Upper lobe of left lung (tissue), 6 donors: ENCODE data around the gene OSBPL8. TPM values are rescaled to one million over a fixed set of nuclear protein-coding genes. Genes with fewer than 3 reads are reported as not detected.

Experiments used
- ATAC-seq, 2 donors: fragments of 200-7000 bp; cut with Tn5 transposase; one replicate each; pipeline ENCODE4 v1.9.1; 2022; ENCODE audit warnings: mild to moderate bottlenecking in 2 of 2, moderate library complexity in 2 of 2; ENCODE audit not compliant: low FRiP score in 2 of 2
- DNase-seq, 2 donors: peaks; one replicate each; pipeline ENCODE4 v3.0.0-alpha.2; 2019 to 2020
- H3K27ac ChIP-seq, 4 donors: fragments of 200-600 bp; sonication (generic); one replicate each; pipeline ENCODE4 v1.5.1; 2016 to 2019
- H3K27me3 ChIP-seq, 4 donors: fragments of 200-600 bp; sonication (generic); one replicate each; pipeline ENCODE4 v1.5.1; 2017 to 2019
- H3K36me3 ChIP-seq, 4 donors: fragments of 200-600 bp; sonication (generic); one replicate each; pipeline ENCODE4 v1.5.1; 2016 to 2019
- H3K4me1 ChIP-seq, 4 donors: fragments of 200-600 bp; sonication (generic); one replicate each; pipeline ENCODE4 v1.5.1; 2018 to 2019
- H3K4me3 ChIP-seq, 4 donors: fragments of 200-600 bp; sonication (generic); one replicate each; pipeline ENCODE4 v1.5.1; 2017 to 2019; ENCODE audit warnings: mild to moderate bottlenecking in 2 of 4, moderate library complexity in 1 of 4
- H3K9me3 ChIP-seq, 4 donors: fragments of 200-600 bp; sonication (generic); one replicate each; pipeline ENCODE4 v1.5.1; 2018 to 2019
- CTCF ChIP-seq, 6 experiments: fragments of 450-650 bp in 4 of 6; fragments of 200-600 bp in 2 of 6; sonication (generic) in 2 of 6; IDR thresholded peaks; one replicate each; pipeline ENCODE4 v1.5.1; 2016 to 2019; ENCODE audit warnings: antibody characterized with exemption in 6 of 6
- EP300 ChIP-seq, 4 donors: sonication (generic); formaldehyde crosslinking; IDR thresholded peaks; one replicate each; pipeline ENCODE4 v1.5.1; 2017; ENCODE audit warnings: antibody characterized with exemption in 4 of 4, control low read depth in 2 of 4
- POLR2A ChIP-seq, 4 donors: fragments of 450-650 bp; IDR thresholded peaks; one replicate each; pipeline ENCODE4 v1.5.1; 2016 to 2017; ENCODE audit warnings: antibody characterized with exemption in 4 of 4, mild to moderate bottlenecking in 2 of 4
- POLR2AphosphoS5 ChIP-seq, 2 donors: sonication (generic); formaldehyde crosslinking; IDR thresholded peaks; one replicate each; pipeline ENCODE4 v1.5.1; 2017; ENCODE audit warnings: antibody characterized with exemption in 2 of 2
- WGBS, 2 donors: methylation state at CpG; one replicate each; pipeline ENCODE4 v1.1.5; 2017 to 2018; 5-methylcytosine and 5-hydroxymethylcytosine counted together
- total RNA-seq, 6 donors: library from RNA; depleted of rRNA in 4 of 6; stranded (reverse); fragments of >200 nt in 4 of 6; gene quantifications; one replicate each; pipeline versions ENCODE4 v1.1.0 to v1.2.1, GENCODE V29; 2016 to 2021
- donor health status: DM: no; HTN: no; CAD: no; lungs with moderate emphysema.
- donor health status: DM: no; HTN: yes; CAD: no; lungs with severe emphysema.

Gene OSBPL8
- total RNA-seq, 6 donors from 2014 or later: 35.6 to 103 (median 73.3) TPM

- no peak for TF ChIP-seq EP300 (IDR thresholded peaks at IDR 0.05)
- no peak for TF ChIP-seq CTCF (IDR thresholded peaks at IDR 0.05)
- TF ChIP-seq POLR2A (IDR thresholded peaks at IDR 0.05): no peak
- TF ChIP-seq POLR2AphosphoS5 (IDR thresholded peaks at IDR 0.05): no peak
- DNase-seq: no peak
- 71 to 78% methylated on average over 3 of the region's 3 CpGs for WGBS, 2 donors
Measured at GRCh38 chr12:76546889-76547288, 12.7 kb downstream of the OSBPL8 start.

GRCh38 chr12:76545486-76545885 is 14.1 kb downstream of the OSBPL8 start:
- Histone ChIP-seq H3K27me3 (no peaks in the 10 kb centered on the region), H3K9me3 (no peaks in the 10 kb centered on the region), H3K36me3 (no peaks in the 10 kb centered on the region), H3K27ac (no peak overlapping the region), H3K4me3 (no peak overlapping the region), H3K4me1 (peaks cover 13 to 41% (median 15%) of the 10 kb centered on the region in 4 donors)
- ATAC-seq: no peak
- no peak for DNase-seq
- TF ChIP-seq POLR2AphosphoS5 (IDR thresholded peaks at IDR 0.05) (no peak), EP300 (IDR thresholded peaks at IDR 0.05) (no peak), POLR2A (IDR thresholded peaks at IDR 0.05) (no peak), CTCF (IDR thresholded peaks at IDR 0.05) (no peak)
- WGBS, 2 donors: 84 to 91% methylated on average over 1 of the region's 1 CpG

More at GRCh38 chr12:76546889-76547288, 12.7 kb downstream of the OSBPL8 start:
- Histone ChIP-seq H3K9me3 (no peaks in the 10 kb centered on the region), H3K27me3 (no peaks in the 10 kb centered on the region), H3K4me1 (peaks cover 15 to 47% (median 16%) of the 10 kb centered on the region in 4 donors), H3K4me3 (no peak overlapping the region), H3K36me3 (no peaks in the 10 kb centered on the region), H3K27ac (no peak overlapping the region)
- no peak for ATAC-seq

GRCh38 chr12:76544601-76545261 is 14.8 kb downstream of the OSBPL8 start:
- 83 to 92% methylated on average over 4 of the region's 4 CpGs for WGBS, 2 donors
- Histone ChIP-seq H3K27ac (no peak overlapping the region), H3K4me3 (no peak overlapping the region), H3K9me3 (no peaks in the 10 kb centered on the region), H3K4me1 (peaks cover 13 to 43% (median 19%) of the 10 kb centered on the region in 4 donors), H3K36me3 (no peaks in the 10 kb centered on the region), H3K27me3 (no peaks in the 10 kb centered on the region)
- DNase-seq (no peak), ATAC-seq (no peak)
- TF ChIP-seq CTCF (IDR thresholded peaks at IDR 0.05): no peak
- TF ChIP-seq POLR2AphosphoS5 (IDR thresholded peaks at IDR 0.05): no peak
- TF ChIP-seq EP300 (IDR thresholded peaks at IDR 0.05): no peak
- no peak for TF ChIP-seq POLR2A (IDR thresholded peaks at IDR 0.05)

DNA sequence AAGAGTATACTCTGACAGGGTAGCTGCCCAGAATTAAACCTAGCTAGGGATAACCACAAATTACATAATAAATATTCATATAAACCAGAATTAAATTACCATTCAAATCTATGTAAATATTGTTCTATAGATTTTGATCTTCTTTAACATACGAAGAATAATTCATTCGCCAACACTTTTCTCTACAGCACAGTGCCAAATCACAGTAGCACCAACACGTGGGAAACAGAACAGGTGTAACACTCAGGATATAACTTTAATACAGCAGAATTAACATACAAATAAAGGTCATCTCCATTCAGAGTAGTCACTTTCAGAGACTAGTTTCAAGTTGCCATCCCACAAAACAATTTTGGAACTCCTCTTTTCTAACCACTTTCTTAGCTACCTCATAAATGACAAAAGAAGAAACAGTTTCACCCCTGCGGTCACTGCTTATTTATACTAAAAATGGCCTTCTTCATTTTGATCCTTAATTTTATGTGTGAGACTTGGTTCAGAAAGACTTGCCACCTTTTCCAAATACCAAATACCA is 15.7 kb downstream of the OSBPL8 start:
- no peak for DNase-seq
- Histone ChIP-seq H3K4me1 (peaks cover 13 to 40% (median 17%) of the 10 kb centered on the region in 4 donors), H3K27ac (no peak overlapping the region), H3K27me3 (no peaks in the 10 kb centered on the region), H3K9me3 (no peaks in the 10 kb centered on the region), H3K4me3 (no peak overlapping the region), H3K36me3 (no peaks in the 10 kb centered on the region)
- WGBS, 2 donors: 93% methylated on average over 4 of the region's 4 CpGs
- ATAC-seq: no peak
- TF ChIP-seq POLR2A (IDR thresholded peaks at IDR 0.05) (no peak), EP300 (IDR thresholded peaks at IDR 0.05) (no peak), CTCF (IDR thresholded peaks at IDR 0.05) (no peak), POLR2AphosphoS5 (IDR thresholded peaks at IDR 0.05) (no peak)
